ENCODE measurements around the gene SH2D1B.
"Not testable (repeated sequence)": the region's sequence is repeated elsewhere in the genome, so short reads cannot be mapped to it uniquely, and the experiment has no call there.

The SH2D1B gene

GRCh38 chr1:162365284-162366020 is 46.5 kb downstream of the SH2D1B start:
- in situ Hi-C loops (cut with MboI; ENCODE audit: low sequenced_read_pairs): no loop called here

DNA sequence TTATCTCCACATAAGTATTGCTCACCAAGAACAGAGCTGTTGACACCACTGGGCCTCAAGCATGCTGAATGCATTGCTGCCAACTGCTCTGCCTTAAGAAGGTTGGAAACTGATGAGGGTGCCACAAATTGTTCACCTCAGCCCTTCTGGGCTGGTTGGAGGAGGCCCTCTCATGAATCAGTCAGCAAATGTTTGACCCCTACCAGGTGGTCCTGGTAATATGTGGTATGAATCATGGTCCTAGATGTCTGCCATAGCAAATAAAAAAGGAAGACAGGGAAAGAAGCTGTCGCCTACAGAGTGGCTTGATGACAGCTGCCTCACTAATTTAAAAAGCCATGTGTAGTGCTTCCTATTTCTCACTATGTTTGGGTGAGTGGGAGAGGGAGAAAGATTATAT is 47.4 kb downstream of the SH2D1B start:
- in situ Hi-C loops (cut with MboI; ENCODE audit: low sequenced_read_pairs): no loop called here

- in situ Hi-C loops (cut with MboI; ENCODE audit: low sequenced_read_pairs): no loop called here
Observed at GRCh38 chr1:162363823-162364222, 48.1 kb downstream of the SH2D1B start.

DNA sequence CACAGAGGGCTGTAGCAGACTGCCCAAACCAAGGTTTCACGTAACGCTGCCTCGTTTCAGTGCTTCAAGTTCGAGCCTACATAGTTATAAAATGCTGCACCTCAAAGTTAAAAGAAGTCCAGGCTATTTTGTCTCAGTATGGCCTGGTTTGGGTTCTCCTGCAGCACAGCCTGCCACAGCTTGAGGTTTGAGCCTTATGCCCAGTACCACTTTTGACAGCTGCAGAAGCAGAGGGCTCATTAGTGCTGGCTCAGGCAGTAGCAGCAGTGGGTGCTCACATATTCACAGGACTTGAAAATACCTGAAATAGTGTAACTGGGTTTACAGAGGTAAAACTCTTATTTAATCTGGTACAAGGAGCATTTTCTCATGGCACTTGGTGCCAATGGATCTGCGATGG is 50.6 kb downstream of the SH2D1B start:
- in situ Hi-C loops (cut with MboI; ENCODE audit: low sequenced_read_pairs): no loop called here

DNA sequence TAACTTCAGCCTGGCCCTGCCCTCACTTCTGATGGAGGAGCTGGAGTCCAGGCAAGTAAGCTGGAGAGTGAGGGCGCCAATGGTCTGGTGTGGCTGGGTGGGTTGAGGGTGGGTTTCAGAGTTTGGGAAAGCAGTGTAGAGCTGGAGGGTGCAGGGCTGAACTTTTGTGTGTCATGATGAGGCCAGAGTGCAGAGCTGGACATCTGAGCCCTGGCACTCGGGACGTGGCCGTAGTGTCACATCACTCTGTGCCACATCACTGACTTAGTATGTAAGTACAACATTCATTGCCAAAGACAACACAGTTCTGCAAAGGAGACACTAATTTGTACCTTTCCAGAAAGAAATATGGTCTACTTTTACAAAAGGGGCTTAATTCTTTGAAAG is 51.1 kb downstream of the SH2D1B start:
- in situ Hi-C loops (cut with MboI; ENCODE audit: low sequenced_read_pairs): no loop called here

- in situ Hi-C loops (cut with MboI; ENCODE audit: low sequenced_read_pairs): no loop called here
Observed at GRCh38 chr1:162360237-162360873, 51.6 kb downstream of the SH2D1B start.

GRCh38 chr1:162359523-162360236 is 52.3 kb downstream of the SH2D1B start:
- in situ Hi-C loops (cut with MboI; ENCODE audit: low sequenced_read_pairs): no loop called here

- in situ Hi-C loops (cut with MboI; ENCODE audit: low sequenced_read_pairs): no loop called here
Observed at GRCh38 chr1:162358928-162359327, 53.0 kb downstream of the SH2D1B start.

DNA sequence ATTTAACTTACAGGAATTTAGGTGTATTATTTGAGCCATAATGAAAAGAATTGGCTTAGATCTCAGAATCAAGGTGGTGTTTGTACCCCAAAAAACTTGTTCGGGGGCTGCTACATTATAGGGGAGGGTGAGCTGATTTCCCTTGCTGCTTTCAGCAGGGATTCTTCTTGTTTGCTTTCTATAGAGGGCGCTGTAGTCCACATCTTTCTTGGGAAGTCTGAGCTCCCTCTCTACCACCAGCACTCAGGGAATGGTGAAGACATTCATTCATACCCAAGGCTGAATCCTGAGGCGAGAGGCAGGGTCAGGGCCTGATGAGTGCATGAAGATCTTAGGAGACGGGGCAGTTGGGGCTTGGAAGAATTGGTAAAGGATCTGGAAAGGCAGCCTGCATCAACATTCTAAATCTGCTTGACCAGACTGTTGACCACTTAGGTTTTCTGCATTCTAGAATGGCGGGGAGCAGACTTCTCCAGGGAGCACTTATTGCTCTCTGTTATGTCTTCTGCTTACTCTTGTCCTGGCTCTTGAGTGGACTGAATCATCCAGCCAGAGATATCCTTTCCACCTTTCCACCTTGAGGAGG is 54.2 kb downstream of the SH2D1B start:
- in situ Hi-C loops (cut with MboI; ENCODE audit: low sequenced_read_pairs): no loop called here

DNA sequence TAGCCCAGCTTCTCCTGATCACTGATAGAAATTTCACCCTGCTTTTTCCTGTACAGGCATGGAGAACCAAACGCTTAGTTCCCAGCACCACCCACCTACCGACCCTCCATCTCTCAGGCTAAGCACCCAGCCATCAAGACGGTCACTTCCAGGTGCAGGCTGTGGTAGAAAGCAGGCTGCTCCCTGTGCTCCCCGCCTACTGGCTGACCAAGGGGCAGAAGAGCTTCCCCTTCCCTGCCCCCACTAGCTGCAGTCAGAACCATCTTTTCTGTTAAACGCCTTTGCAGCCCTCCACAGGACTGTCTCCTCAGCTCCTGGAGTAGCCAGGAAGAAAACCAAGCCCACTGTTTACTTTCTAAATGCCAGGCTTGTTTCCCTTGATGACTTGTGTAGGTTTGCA is 58.2 kb downstream of the SH2D1B start:
- in situ Hi-C loops (cut with MboI; ENCODE audit: low sequenced_read_pairs): no loop called here

GRCh38 chr1:162353078-162353477 is 58.9 kb downstream of the SH2D1B start:
- in situ Hi-C loops (cut with MboI; ENCODE audit: low sequenced_read_pairs): no loop called here

DNA sequence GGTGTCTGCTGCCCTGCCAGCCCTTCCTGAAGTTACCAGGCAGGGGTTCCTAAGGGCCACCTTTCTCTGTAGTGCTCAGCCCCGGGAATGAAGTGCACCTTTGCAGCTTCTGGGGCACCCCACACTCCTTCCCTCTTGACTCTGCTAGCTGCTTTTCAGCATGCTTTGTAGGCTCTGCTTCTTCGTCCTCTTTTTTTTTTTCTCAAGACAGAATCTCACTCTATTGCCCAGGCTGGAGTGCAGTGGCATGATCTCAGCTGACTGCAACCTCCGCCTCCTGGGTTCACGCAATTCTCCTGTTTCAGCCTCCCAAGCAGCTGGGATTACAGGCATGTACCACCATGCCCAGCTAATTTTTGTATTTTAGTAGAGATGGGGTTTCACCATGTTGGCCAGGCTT is 60.1 kb downstream of the SH2D1B start:
- in situ Hi-C loops (cut with MboI; ENCODE audit: low sequenced_read_pairs): not testable (repeated sequence)

- in situ Hi-C loops (cut with MboI; ENCODE audit: low sequenced_read_pairs): no loop called here
Observed at GRCh38 chr1:162351246-162351842, 60.6 kb downstream of the SH2D1B start.

DNA sequence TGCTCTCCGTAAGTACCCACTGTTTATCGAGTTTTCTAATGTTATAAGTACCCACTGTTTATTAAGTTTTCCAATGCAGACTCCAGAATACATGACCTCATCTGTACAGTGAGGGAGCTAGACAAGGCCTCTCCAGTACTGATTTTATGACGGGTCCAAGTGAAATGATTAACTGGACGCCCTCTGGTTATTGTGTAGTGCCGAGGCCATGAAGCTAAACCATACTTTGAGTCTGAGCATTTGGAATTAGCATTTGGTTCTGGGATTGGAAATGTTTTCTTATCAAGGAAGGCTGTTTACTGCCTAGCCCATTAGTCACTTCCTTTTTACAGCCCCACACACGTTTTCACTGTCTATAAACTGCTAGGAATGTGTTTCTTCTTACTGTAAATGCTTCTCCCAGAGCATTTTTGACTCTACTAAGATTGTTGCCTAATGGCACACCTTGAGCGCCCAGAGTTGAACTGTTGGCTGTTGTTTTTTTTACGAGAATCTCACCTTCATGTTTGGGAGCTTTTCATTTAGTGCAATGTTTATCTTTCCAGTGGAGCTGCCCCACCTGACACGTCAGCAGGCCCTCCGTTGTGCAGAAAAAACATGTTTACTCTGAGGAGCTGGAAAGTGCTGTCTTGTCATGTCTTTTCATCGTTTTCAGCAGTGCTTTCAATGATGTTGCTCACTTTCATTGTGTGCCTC is 62.2 kb downstream of the SH2D1B start:
- in situ Hi-C loops (cut with MboI; ENCODE audit: low sequenced_read_pairs): no loop called here

- in situ Hi-C loops (cut with MboI; ENCODE audit: low sequenced_read_pairs): no loop called here
Observed at GRCh38 chr1:162347281-162347680, 64.7 kb downstream of the SH2D1B start.

Measured in HL-60/S4 treated with retinoic acid at 250 ng/mL for 4 days and 3 days (cell line).